HG02623 (cell line): ENCODE measurements around the gene LITAF.

ENCODE experiments used
- ATAC-seq: cut with Tn5 transposase; IDR thresholded peaks from one replicate; pipeline ENCODE4 v1.9.1; 2021; ENCODE audit warnings: moderate library complexity; ENCODE audit not compliant: unreplicated experiment

LITAF gene

GRCh38 chr16:11586856-11587642 is at the start of gene LITAF:
LITAF (minus strand) TSS chr16:11586919; CDS start chr16:11556730, 30,189 bp downstream.
- peak; percentile 39 for ATAC-seq

GRCh38 chr16:11636172-11636721 is 49.5 kb upstream of the LITAF start:
- ATAC-seq, result no peak

GRCh38 chr16:11635679-11636171 is 49.0 kb upstream of the LITAF start:
- ATAC-seq, result no peak

- no peak for ATAC-seq
Observed at GRCh38 chr16:11635113-11635652, 48.5 kb upstream of the LITAF start.

GRCh38 chr16:11634312-11634711 is 47.6 kb upstream of the LITAF start:
- no peak for ATAC-seq

GRCh38 chr16:11633113-11633512 is 46.4 kb upstream of the LITAF start:
- ATAC-seq, result no peak

GRCh38 chr16:11632455-11632939 is 45.8 kb upstream of the LITAF start:
- ATAC-seq, result no peak

GRCh38 chr16:11631214-11631613 is 44.5 kb upstream of the LITAF start:
- ATAC-seq, result no peak

- ATAC-seq, result no peak
Observed at GRCh38 chr16:11630768-11631056, 44.0 kb upstream of the LITAF start.

GRCh38 chr16:11630046-11630767 is 43.5 kb upstream of the LITAF start:
- no peak for ATAC-seq

GRCh38 chr16:11629071-11630030 is 42.6 kb upstream of the LITAF start:
- ATAC-seq, result no peak

- ATAC-seq, result no peak
Observed at GRCh38 chr16:11627822-11628457, 41.2 kb upstream of the LITAF start.

GRCh38 chr16:11627292-11627663 is 40.6 kb upstream of the LITAF start:
- ATAC-seq, result no peak

GRCh38 chr16:11626657-11627291 is 40.1 kb upstream of the LITAF start:
- ATAC-seq, result no peak

- ATAC-seq, result no peak
Observed at GRCh38 chr16:11625769-11626168, 39.0 kb upstream of the LITAF start.

- no peak for ATAC-seq
Observed at GRCh38 chr16:11624636-11625607, 38.2 kb upstream of the LITAF start.

GRCh38 chr16:11624205-11624604 is 37.5 kb upstream of the LITAF start:
- no peak for ATAC-seq

GRCh38 chr16:11621920-11622651 is 35.4 kb upstream of the LITAF start:
- no peak for ATAC-seq
